Bronchial epithelial cell (primary cell): ENCODE results near the gene DNAH7. TPM values are rescaled to one million over a fixed set of nuclear protein-coding genes. Genes with fewer than 3 reads are reported as not detected.

Source experiments
- DNase-seq: peaks from one replicate; pipeline ENCODE4 v3.0.0-alpha.2; 2010; ENCODE audit warnings: low read depth
- FAIRE-seq: peaks from 2 replicates; lab custom pipeline; 2011; peaks lifted over from hg19 to GRCh38; lab: Jason Lieb, UNC
- H3K27me3 ChIP-seq: 2 replicates; pipeline ENCODE4 v1.5.1; 2011; ENCODE audit warnings: low read length; ENCODE audit not compliant: control insufficient read depth, insufficient read depth
- H3K36me3 ChIP-seq: 2 replicates; pipeline ENCODE4 v1.5.1; 2011; ENCODE audit warnings: low read length; ENCODE audit not compliant: control insufficient read depth, insufficient read depth
- H3K4me3 ChIP-seq: 2 replicates; pipeline ENCODE4 v1.5.1; 2011; ENCODE audit warnings: mild to moderate bottlenecking, low read depth, low read length, control low read depth
- total RNA-seq: library from RNA; depleted of rRNA; stranded (reverse); fragments of >200 nt; gene quantifications from 2 replicates; pipeline ENCODE4 v1.2.1, GENCODE V29; 2014
- TF ChIP-seq, protein P1 (sequence below): IDR thresholded peaks from 2 replicates; pipeline ENCODE4 v1.5.1; 2011; ENCODE audit warnings: mild to moderate bottlenecking, moderate library complexity, low read length, control low read depth, inconsistent platforms; ENCODE audit not compliant: insufficient read depth, severe bottlenecking

DNAH7 gene
- total RNA-seq, 1 donor from 2014 or later, result 0.26 TPM

DNA sequence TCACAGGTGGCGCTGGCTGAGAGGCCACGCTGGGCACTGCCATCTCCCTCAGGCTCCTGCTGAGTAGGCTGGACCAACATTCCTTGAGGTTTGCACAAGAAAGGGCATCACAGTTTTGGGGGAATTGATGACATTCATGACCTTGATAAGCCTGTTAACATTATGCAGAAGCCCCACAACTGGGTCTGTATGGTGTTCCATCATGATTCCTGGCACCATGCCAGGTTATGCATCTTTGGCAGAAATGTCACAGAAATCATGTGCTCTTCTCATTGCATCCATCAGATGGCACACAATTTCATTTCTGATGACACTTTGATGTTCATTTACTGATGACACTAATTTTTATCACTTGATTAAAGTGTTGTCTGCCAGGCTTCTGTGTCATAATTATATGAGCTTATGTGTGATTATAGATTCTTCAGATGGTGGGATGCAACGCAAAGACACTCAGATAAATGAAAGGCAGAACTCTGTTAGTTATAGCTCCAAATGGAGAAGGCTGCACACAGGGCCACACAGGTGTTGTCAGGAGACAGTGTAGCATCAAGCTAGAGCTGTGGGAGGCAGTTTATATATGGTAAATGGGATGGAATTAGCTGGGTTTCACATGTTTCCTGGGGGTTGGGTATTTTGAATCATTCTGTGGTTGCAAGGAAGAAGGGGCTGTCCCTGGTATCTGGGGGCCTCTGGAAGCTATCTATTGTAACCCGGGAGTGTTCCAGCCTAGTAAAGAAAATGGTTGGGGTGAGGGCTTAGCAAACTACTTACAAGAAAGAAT lies 220.3 kb downstream of the DNAH7 start:
- Histone ChIP-seq H3K36me3 (no peaks in the 10 kb centered on the region), H3K27me3 (no peaks in the 10 kb centered on the region), H3K4me3 (no peak overlapping the region)
- no peak for DNase-seq
- no peak for FAIRE-seq
- TF ChIP-seq, protein P1, sequence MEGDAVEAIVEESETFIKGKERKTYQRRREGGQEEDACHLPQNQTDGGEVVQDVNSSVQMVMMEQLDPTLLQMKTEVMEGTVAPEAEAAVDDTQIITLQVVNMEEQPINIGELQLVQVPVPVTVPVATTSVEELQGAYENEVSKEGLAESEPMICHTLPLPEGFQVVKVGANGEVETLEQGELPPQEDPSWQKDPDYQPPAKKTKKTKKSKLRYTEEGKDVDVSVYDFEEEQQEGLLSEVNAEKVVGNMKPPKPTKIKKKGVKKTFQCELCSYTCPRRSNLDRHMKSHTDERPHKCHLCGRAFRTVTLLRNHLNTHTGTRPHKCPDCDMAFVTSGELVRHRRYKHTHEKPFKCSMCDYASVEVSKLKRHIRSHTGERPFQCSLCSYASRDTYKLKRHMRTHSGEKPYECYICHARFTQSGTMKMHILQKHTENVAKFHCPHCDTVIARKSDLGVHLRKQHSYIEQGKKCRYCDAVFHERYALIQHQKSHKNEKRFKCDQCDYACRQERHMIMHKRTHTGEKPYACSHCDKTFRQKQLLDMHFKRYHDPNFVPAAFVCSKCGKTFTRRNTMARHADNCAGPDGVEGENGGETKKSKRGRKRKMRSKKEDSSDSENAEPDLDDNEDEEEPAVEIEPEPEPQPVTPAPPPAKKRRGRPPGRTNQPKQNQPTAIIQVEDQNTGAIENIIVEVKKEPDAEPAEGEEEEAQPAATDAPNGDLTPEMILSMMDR, result no peak

DNA sequence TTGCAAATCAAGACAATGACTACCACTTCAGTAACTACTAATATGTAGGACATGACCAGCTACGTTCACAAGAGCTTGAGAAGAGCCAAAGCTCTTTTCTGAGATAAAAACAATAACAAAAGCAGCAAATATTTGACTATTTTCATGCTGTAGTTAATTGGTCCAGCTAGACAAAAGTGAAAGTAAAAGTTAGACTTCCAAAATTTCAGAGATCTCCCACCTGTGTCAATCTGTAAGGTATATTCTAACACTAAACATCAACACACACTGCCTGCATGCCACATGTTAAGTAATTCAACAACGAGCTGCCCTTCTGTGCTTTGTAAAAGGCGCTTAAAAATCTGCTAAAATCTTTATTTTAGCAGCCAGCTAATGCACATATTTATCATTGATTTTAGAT lies 225.7 kb downstream of the DNAH7 start:
- Histone ChIP-seq H3K36me3 (no peaks in the 10 kb centered on the region), H3K4me3 (no peak overlapping the region), H3K27me3 (no peaks in the 10 kb centered on the region)
- DNase-seq, result no peak
- no peak for FAIRE-seq
- TF ChIP-seq, protein P1, result no peak

DNA sequence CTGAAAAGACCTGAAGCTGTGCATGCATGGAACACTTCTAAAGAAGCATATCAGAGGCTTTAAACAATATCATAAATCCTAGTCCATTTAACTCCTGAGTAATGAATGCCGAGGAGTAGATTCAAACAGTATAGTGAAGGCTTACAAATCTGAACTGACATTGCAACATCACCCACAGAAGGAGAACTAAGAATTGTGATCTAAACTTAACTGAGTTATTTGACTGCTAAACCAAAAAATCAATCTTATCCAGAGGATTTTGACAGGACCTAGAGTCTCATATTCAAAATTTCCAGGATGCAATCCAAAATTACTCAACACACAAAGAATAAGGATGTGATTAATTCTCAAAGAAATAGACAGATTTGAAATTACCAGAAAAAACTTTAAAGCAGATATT lies 230.6 kb downstream of the DNAH7 start:
- TF ChIP-seq, protein P1, result no peak
- DNase-seq (no peak), FAIRE-seq (no peak)
- Histone ChIP-seq H3K27me3 (no peaks in the 10 kb centered on the region), H3K36me3 (no peaks in the 10 kb centered on the region), H3K4me3 (no peak overlapping the region)

GRCh38 chr2:195836002-195836401 lies 232.6 kb downstream of the DNAH7 start:
- TF ChIP-seq, protein P1, result no peak
- H3K27me3 ChIP-seq, result no peaks in the 10 kb centered on the region
- no peaks in the 10 kb centered on the region for H3K36me3 ChIP-seq
- H3K4me3 ChIP-seq, result no peak overlapping the region
- no peak for FAIRE-seq
- DNase-seq, result no peak

- no peak overlapping the region for H3K4me3 ChIP-seq
- no peaks in the 10 kb centered on the region for H3K36me3 ChIP-seq
- DNase-seq (no peak), FAIRE-seq (no peak)
- TF ChIP-seq, protein P1, result no peak
- no peaks in the 10 kb centered on the region for H3K27me3 ChIP-seq
Measured at GRCh38 chr2:195834836-195835235, 233.8 kb downstream of the DNAH7 start.
